ENCODE data around the gene PDXDC1.
A peak's percentile ranks its signal among the peaks of the same experiment; 100 is the strongest.
"Not testable (repeated sequence)": the region's sequence is repeated elsewhere in the genome, so short reads cannot be mapped to it uniquely, and the experiment has no call there.

PDXDC1 gene

DNA sequence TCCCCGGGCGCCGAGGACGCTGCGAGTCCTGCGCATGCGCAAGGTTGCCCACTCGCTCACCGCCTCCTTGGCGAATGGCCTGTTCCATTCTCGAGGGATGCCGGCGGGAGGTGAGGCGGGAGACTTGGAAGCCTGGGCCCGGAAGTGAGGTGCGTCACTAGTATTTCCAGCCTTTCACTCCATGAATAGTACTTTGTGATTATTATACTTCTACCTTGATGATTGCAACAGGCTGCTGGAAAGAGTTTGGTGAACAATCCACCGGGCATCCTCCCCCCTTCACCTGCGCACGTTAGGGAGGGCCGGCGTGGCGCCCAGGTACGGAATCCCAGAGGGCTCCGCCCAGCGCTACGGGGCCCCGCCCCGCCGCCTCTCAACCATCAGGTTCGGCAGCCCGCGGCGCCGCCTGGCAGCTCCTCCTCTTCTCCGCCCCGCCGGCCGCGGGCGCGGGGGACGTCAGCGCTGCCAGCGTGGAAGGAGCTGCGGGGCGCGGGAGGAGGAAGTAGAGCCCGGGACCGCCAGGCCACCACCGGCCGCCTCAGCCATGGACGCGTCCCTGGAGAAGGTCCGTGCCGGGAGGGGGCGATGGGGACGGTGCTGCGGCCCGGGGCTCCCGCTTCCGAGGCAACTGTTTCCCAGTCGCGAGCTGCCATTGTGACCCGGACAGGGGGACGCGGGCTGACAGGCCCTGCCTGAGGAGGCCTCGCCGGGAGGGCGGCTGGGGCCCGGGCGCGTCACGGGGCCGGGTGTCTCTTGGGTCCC, at the start of gene PDXDC1:
Gene PDXDC1 (plus strand): TSS at position 371 of the 762 bp plus-strand sequence. CDS start 174 bp downstream, at position 545.
- H3K4me3 ChIP-seq (ENCODE audit: low read depth, low read length) = peak within 1 kb of the TSS; percentile 82

GRCh38 chr16:14928064-14928714, 46.6 kb upstream of the PDXDC1 start:
- H3K4me3 ChIP-seq (ENCODE audit: low read depth, low read length) = not testable (repeated sequence)

DNA sequence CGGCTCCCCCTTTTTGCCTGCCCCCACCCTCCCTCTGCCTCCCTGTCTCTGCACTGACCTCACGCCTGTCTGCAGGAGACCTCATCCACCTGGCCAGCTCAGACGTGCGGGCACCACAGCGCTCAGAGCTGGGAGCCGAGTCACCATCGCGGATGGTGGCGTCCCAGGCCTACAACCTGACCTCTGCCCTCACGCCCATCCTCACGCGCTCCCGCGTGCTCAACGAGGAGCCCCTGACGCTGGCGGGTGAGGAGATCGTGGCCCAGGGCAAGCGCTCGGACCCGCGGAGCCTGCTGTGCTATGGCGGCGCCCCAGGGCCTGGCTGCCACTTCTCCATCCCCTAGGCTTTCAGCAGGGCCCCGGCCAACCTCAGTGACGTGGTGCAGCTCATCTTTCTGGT, 45.6 kb upstream of the PDXDC1 start:
- not testable (repeated sequence) for H3K4me3 ChIP-seq (ENCODE audit: low read depth, low read length)

DNA sequence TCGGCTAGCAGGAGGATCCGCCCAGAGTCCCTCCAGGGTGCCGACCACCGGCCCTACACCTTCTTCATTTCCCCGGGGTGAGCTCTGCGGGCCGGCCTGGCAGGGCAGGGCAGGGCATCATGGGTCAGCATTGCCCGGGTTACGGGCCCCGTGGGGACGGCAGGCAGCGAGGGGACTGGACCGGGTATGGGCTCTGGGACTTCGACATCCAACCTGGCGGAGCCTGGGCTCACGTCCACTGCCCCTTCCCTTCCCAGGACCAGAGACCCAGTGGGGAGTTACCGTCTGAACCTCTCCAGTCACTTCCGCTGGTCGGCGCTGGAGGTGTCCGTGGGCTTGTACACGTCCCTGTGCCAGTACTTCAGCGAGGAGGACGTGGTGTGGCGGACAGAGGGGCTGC, 44.6 kb upstream of the PDXDC1 start:
- not testable (repeated sequence) for H3K4me3 ChIP-seq (ENCODE audit: low read depth, low read length)

DNA sequence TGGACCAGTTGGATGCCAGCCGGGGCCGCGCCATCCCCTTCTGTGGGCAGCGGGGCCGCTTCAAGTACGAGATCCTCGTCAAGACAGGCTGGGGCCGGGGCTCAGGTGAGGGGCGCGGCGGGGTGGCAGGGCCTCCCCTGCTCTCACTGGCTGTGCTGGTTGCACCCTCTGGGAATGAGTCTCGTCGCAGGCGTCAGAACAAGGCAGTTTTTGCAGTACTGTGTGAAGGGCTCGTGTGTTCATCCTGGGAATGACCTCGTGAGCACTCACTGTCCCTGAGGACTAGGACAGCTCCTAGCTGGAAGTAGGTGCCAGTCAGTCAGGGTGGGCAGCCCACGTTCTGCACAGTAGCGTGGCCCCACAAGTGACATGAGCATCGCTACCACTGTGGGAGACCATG, 43.9 kb upstream of the PDXDC1 start:
- H3K4me3 ChIP-seq (ENCODE audit: low read depth, low read length) = not testable (repeated sequence)

DNA sequence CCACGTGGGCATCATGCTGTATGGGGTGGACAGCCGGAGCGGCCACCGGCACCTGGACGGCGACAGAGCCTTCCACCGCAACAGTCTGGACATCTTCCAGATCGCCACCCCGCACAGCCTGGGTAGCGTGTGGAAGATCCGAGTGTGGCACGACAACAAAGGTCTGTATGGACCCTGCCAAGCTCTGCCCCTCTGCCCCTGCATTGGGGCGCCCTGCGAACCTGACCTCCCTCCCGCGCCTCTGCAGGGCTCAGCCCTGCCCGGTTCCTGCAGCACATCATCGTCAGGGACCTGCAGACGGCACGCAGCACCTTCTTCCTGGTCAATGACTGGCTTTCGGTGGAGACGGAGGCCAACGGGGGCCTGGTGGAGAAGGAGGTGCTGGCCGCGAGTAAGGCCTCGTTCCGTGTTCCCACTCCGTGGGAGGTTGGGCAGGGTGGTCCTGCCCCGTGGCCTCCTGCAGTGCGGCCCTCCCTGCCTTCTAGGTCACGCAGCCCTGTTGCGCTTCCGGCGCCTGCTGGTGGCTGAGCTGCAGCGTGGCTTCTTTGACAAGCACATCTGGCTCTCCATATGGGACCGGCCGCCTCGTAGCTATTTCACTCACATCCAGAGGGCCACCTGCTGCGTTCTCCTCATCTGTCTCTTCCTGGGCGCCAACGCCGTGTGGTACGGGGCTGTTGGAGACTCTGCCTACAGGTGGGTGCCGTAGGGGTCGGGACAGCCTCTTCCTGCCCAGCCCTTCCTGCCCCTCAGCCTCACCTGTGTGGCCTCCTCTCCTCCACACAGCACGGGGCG, 42.0 kb upstream of the PDXDC1 start:
- not testable (repeated sequence) for H3K4me3 ChIP-seq (ENCODE audit: low read depth, low read length)

DNA sequence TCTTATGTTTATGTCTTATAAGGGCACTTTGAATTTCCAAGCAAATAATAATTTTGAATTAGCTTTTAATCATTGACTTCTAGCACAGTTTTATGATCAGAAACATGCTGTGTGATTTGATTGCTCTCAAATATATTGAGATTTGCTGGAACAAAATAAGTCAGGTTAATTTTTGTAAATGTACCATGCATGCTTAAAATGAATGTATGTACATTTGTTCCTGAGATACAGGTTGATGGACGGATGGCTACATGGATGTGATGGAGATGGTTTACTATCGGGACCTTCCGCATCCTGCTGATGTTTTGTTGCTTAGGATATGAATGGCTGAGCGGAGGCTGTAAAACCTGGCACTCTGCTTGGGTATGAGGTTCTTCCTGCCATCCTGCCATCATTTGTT, 37.7 kb upstream of the PDXDC1 start, which contains the start of gene NPIPA1:
Gene NPIPA1 (plus strand): TSS at position 301 of the 400 bp plus-strand sequence. CDS start 0 bp downstream, at position 301.
- H3K4me3 ChIP-seq (ENCODE audit: low read depth, low read length) = not testable (repeated sequence)

GRCh38 chr16:14937994-14938393, 36.8 kb upstream of the PDXDC1 start:
- not testable (repeated sequence) for H3K4me3 ChIP-seq (ENCODE audit: low read depth, low read length)

DNA sequence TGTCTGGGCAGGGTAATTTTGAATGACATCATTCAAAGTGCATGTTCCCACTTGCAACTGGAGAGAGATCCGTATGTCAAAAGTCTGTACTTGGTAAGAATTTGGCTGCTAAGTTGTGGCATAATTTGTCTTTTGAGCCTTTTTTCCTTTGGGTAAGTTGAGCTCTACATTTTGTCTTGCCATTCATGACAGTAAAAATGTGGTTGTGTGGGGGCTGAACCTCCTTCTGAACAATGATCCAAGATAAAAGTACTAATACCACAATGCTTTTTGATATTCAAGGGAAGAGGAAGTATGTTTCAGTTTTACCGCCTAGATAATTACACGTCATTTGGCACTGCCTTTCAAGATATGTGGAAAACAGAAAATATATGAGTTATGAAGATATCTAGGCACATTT, 32.1 kb upstream of the PDXDC1 start:
- not testable (repeated sequence) for H3K4me3 ChIP-seq (ENCODE audit: low read depth, low read length)

DNA sequence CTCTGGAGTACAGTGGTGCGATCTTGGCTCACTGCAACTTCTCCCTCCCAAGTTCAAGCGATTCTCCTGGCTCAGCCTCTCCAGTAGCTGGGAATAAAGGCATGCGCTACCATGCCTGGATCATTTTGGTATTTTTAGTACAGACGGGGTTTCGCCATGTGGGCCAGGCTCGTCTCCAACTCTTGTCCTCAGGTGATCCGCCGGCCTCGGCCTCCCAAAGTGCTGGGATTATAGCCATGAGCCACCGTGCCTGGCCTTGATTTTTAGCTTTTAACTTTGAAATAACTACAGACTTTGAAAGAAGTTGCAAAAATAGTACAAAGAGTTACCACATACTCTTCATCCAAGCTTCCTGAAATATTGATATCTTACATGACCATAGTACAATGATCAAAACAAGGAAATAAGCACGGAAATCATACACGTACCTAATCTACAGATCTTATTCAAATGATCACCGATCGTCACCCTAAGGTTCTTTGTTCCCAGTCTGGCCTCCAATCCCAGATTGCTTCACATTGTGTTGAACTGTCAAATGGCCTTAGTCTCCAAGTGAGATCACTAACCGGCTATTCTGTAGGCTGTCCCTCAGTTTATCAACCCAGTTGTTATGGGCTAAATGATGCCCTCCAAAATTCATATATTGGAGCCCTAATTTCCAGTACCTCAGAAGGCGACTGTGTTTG, 19.1 kb upstream of the PDXDC1 start:
- no peak overlapping the region for H3K4me3 ChIP-seq (ENCODE audit: low read depth, low read length)

DNA sequence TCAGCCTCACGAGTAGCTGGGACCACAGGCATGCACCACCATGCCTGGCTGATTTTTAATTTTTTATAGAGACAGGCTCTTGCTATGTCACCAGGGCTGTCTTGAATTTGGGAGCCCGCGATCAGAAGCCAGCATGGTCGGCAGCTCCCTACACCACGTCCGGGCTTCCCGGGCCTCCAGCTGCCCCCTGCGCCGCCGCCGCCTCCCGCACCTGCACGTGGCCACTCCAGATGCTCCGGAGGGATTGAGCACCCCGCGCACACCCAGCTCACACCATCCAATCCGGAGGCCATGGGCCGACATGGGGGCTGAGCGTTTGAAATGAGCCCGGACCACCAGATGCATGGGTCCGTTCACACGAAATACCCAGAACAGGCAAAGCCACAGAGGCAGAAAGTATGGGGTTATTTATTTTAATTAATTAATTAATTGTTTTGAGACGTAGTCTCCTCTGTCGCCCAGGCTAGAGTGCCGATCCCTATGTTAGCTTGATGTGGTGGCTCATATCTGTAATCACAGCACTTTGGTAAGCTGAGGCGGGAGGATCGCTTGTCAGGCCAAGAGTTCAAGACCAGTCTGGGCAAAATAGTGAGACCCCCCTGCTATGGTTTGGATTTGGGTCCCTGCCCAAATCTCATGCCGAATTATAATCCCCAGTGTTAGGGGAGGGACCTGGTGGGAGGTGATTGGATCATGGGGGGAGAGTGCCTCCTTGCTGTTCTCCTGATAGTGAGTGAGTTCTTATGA, 17.1 kb upstream of the PDXDC1 start:
- H3K4me3 ChIP-seq (ENCODE audit: low read depth, low read length) = no peak overlapping the region

- H3K4me3 ChIP-seq (ENCODE audit: low read depth, low read length) = no peak overlapping the region
Observed at GRCh38 chr16:14958323-14958600, 16.6 kb upstream of the PDXDC1 start.

GRCh38 chr16:14958970-14959369, 15.9 kb upstream of the PDXDC1 start:
- no peak overlapping the region for H3K4me3 ChIP-seq (ENCODE audit: low read depth, low read length)

DNA sequence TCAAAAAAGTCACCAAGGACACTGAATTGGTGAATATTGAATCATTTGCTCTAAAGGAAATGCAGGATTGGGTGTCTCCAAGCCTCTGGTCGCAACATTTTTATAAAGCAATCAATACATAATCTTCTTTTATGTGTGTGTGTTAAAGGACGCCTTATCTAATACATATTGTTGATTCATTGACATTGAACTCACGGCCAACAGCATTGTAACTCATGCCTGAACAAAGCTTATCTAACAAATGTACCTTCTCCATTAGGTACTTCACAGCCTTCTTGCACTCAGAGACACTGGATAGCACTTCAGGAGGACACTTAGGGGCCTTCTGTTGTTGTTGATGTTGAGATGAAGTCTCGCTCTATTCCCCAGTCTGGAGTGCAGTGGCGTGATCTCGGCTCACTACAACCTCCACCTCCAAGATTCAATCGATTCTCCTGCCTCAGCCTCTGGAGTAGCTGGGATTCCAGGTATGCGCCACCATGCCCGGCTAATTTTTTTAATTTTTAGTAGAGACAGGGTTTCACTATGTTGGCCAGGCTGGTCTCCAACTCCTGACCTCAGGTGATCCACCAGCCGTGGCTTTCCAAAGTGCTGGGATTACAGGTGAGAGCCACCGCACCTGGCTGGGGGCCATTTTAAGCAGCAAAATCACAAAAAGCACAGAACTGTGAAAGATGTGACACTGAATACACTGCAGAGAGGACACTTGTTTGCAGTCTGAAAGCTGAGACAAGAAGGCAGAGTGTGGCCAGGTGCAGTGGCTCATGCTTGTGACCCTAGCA, 13.2 kb upstream of the PDXDC1 start:
- no peak overlapping the region for H3K4me3 ChIP-seq (ENCODE audit: low read depth, low read length)

DNA sequence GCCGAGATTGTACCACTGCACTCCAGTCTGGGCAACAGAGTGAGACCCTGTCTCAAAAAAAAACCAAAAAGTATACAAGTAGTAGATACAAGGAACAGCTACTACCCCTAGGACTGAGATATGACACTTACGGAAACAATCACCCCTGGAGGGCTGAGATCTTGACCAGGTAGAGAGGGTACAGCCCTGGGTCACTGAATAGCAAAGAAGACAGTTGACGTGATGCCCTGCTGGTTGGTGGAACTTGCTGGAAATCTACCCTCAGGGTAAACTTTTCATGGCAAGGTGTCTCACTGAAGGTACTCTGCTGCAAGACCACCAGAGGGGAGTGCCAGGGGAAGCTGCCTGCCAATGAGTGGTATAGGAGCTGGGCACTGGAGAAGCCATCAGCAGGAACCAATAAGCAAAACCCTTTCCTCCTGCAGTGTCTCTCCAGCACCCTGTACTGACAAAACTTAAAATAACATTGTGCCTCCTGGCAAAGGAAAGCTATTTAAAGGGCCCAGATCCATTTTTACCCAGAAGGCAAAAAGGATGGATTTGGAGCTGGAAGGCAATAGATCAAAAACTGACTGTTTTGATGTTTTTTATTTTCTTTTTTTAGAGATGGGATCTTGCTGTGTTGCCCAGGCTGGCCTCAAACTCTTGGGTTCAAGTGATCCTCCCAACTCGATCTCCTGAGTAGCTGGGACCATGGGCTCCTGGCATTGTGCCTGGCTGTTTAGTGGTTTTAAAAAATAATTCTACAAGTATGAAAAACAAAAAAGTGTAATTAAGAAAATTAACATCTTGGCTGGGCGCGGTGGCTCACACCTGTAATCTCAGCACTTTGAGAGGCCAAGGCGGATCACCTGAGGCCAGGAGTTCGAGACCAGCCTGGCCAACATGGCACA, 11.3 kb upstream of the PDXDC1 start:
- H3K4me3 ChIP-seq (ENCODE audit: low read depth, low read length) = no peak overlapping the region

DNA sequence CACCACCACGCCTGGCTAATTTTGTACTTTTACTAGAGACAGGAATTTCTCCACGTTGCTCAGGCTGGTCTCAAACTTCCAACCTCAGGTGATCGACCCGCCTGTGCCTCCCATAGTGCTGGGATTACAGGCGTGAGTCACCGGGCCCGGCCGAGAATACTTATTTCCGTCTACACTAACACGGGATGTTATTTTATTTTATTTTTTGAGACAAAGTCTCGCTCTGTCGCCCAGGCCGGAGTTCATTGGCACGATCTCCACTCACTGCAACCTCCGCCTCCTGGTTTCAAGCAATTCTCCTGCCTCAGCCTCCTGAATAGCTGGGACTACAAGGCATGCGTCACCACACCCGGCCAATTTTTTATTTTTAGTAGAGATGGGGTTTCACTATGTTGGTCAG, 9.5 kb upstream of the PDXDC1 start:
- no peak overlapping the region for H3K4me3 ChIP-seq (ENCODE audit: low read depth, low read length)

GRCh38 chr16:14969795-14970194, 5.0 kb upstream of the PDXDC1 start:
- not testable (repeated sequence) for H3K4me3 ChIP-seq (ENCODE audit: low read depth, low read length)

- H3K4me3 ChIP-seq (ENCODE audit: low read depth, low read length) = not testable (repeated sequence)
Observed at GRCh38 chr16:14971621-14972228, 3.1 kb upstream of the PDXDC1 start.

Measured in iPS-11a (cell line).